ENCODE results near the gene CNOT3. TPM values are rescaled to one million over a fixed set of nuclear protein-coding genes. Genes with fewer than 3 reads are reported as not detected.

The CNOT3 gene
- polyA plus RNA-seq, 1 of the 3 experiments (the other 2 are of a cell fraction): 14.2 TPM

DNA sequence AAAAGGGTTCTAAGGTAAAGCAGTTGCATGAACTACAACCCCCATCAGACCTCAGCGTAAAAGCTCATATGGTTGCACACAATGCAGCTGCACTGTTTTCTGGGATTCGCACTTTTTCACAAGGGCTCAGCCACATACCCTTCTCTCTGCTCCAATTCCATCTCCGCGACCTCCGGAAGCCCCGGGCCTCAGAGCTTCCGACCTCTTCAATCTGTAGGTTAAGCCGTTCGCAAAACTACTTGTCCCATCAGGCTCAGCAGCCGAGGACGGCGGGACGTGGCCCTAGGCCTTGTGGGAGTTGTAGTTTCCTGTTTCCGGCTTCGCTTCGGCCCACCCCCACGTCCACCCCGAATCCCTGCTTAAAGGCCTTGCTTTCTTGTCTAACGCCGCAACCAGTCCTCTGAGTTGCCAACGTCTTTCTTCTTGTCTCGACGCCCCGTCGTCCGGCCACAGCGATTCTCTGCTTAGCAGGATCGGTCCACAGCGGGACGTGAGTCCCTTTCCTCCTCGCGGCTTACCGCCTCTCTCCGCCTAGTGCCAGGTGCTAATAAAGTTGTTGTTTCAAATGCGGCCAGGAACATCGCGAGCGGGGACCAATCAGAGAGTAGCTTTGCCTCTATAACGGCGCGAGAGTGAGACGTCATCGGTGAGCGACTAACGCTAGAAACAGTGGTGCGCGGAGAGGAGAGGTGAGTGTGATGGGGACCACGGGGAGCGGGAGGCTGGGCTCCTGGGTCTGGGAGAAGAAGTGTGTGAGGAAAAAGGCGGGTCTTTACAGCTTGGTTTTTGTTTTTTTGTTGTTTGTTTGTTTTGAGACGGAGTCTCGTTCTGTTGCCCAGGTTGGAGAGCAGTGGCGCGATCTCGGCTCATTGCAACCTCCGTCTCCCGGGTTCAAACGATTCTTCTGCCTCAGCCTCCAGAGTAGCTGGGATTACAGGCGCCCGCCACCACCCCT is 22.2 kb upstream of the CNOT3 start, which contains the start of the genes PRPF31 and TFPT (continued):
- TF ChIP-seq FOXJ3 (CRISPR knock-in tag; IDR thresholded peaks at IDR 0.05): peak; percentile 52; the same call in 1 of the 2 replicates
- TF ChIP-seq, protein P1, sequence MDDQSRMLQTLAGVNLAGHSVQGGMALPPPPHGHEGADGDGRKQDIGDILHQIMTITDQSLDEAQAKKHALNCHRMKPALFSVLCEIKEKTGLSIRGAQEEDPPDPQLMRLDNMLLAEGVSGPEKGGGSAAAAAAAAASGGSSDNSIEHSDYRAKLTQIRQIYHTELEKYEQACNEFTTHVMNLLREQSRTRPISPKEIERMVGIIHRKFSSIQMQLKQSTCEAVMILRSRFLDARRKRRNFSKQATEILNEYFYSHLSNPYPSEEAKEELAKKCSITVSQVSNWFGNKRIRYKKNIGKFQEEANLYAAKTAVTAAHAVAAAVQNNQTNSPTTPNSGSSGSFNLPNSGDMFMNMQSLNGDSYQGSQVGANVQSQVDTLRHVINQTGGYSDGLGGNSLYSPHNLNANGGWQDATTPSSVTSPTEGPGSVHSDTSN (IDR thresholded peaks at IDR 0.05): peak; percentile 15; the same call in 1 of the 2 replicates
- TF ChIP-seq POLR2AphosphoS5 (IDR thresholded peaks at IDR 0.05; ENCODE audit: low read depth, low read length): peak; percentile 91
- TF ChIP-seq, protein P2, sequence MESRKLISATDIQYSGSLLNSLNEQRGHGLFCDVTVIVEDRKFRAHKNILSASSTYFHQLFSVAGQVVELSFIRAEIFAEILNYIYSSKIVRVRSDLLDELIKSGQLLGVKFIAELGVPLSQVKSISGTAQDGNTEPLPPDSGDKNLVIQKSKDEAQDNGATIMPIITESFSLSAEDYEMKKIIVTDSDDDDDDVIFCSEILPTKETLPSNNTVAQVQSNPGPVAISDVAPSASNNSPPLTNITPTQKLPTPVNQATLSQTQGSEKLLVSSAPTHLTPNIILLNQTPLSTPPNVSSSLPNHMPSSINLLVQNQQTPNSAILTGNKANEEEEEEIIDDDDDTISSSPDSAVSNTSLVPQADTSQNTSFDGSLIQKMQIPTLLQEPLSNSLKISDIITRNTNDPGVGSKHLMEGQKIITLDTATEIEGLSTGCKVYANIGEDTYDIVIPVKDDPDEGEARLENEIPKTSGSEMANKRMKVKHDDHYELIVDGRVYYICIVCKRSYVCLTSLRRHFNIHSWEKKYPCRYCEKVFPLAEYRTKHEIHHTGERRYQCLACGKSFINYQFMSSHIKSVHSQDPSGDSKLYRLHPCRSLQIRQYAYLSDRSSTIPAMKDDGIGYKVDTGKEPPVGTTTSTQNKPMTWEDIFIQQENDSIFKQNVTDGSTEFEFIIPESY (IDR thresholded peaks at IDR 0.05; ENCODE audit: borderline replicate concordance, low read depth): peak; percentile 95
- TF ChIP-seq, protein P3, sequence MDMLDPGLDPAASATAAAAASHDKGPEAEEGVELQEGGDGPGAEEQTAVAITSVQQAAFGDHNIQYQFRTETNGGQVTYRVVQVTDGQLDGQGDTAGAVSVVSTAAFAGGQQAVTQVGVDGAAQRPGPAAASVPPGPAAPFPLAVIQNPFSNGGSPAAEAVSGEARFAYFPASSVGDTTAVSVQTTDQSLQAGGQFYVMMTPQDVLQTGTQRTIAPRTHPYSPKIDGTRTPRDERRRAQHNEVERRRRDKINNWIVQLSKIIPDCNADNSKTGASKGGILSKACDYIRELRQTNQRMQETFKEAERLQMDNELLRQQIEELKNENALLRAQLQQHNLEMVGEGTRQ (IDR thresholded peaks at IDR 0.05; ENCODE audit: borderline replicate concordance, low read depth, low read length): no peak
- TF ChIP-seq RFX5 (IDR thresholded peaks at IDR 0.05; ENCODE audit: low read length): no peak
- no peak for TF ChIP-seq EZH2phosphoT487 (IDR thresholded peaks at IDR 0.05; ENCODE audit: borderline replicate concordance, low read depth)
- TF ChIP-seq TCF12 (IDR thresholded peaks at IDR 0.05): peak; percentile 56; the same call in 1 of the 2 replicates
- no peak for TF ChIP-seq SMC3 (IDR thresholded peaks at IDR 0.05; ENCODE audit: low read depth, low read length)
- no peak for TF ChIP-seq RXRA (IDR thresholded peaks at IDR 0.05; ENCODE audit: borderline replicate concordance, low read depth)
- TF ChIP-seq, protein P4, sequence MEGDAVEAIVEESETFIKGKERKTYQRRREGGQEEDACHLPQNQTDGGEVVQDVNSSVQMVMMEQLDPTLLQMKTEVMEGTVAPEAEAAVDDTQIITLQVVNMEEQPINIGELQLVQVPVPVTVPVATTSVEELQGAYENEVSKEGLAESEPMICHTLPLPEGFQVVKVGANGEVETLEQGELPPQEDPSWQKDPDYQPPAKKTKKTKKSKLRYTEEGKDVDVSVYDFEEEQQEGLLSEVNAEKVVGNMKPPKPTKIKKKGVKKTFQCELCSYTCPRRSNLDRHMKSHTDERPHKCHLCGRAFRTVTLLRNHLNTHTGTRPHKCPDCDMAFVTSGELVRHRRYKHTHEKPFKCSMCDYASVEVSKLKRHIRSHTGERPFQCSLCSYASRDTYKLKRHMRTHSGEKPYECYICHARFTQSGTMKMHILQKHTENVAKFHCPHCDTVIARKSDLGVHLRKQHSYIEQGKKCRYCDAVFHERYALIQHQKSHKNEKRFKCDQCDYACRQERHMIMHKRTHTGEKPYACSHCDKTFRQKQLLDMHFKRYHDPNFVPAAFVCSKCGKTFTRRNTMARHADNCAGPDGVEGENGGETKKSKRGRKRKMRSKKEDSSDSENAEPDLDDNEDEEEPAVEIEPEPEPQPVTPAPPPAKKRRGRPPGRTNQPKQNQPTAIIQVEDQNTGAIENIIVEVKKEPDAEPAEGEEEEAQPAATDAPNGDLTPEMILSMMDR (IDR thresholded peaks at IDR 0.05): no peak
- no peak for TF ChIP-seq MEF2A (IDR thresholded peaks at IDR 0.05; ENCODE audit: borderline replicate concordance, low read depth)
- TF ChIP-seq, protein P5, sequence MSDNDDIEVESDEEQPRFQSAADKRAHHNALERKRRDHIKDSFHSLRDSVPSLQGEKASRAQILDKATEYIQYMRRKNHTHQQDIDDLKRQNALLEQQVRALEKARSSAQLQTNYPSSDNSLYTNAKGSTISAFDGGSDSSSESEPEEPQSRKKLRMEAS (IDR thresholded peaks at IDR 0.05; ENCODE audit: low read depth): peak; percentile 92
- TF ChIP-seq ELF1 (IDR thresholded peaks at IDR 0.05): peak; percentile 73
- TF ChIP-seq FOSL2 (IDR thresholded peaks at IDR 0.05; ENCODE audit: borderline replicate concordance, low read depth): no peak
- TF ChIP-seq GATA2 (CRISPR knock-in tag; IDR thresholded peaks at IDR 0.05): no peak
- TF ChIP-seq FOXM1 (IDR thresholded peaks at IDR 0.05; ENCODE audit: low read depth): no peak
- TF ChIP-seq YY1 (IDR thresholded peaks at IDR 0.05; ENCODE audit: low read depth): peak; percentile 77
- TF ChIP-seq TAF1 (IDR thresholded peaks at IDR 0.05; ENCODE audit: borderline replicate concordance, low read depth, low read length): peak; percentile 57; the same call in 1 of the 2 replicates
